PFSK-1 (cell line): ENCODE data around the gene ABTB1.

ENCODE experiments used
- POLR2AphosphoS5 ChIP-seq: IDR thresholded peaks from 2 replicates; pipeline ENCODE4 v1.6.1; 2012; ENCODE audit warnings: low read depth, mild to moderate bottlenecking, control low read depth, low read length, moderate library complexity
- REST ChIP-seq, 2 experiments: IDR thresholded peaks; 2 replicates each; pipeline versions ENCODE4 v1.6.1 to v1.8.0; 2011 to 2012; ENCODE audit warnings: low read depth in 2 of 2, low read length in 2 of 2, control low read depth in 1 of 2, inconsistent platforms in 1 of 2, mild to moderate bottlenecking in 1 of 2, moderate library complexity in 1 of 2; ENCODE audit not compliant: insufficient read depth in 1 of 2
- SIN3A ChIP-seq: IDR thresholded peaks from 2 replicates; pipeline ENCODE4 v1.6.1; 2012; ENCODE audit warnings: mild to moderate bottlenecking, low read length, moderate library complexity, borderline replicate concordance; ENCODE audit not compliant: insufficient read depth
- TAF1 ChIP-seq: IDR thresholded peaks from 2 replicates; pipeline ENCODE4 v1.6.1; 2012; ENCODE audit warnings: low read length, control low read depth, borderline replicate concordance; ENCODE audit not compliant: insufficient read depth

DNA sequence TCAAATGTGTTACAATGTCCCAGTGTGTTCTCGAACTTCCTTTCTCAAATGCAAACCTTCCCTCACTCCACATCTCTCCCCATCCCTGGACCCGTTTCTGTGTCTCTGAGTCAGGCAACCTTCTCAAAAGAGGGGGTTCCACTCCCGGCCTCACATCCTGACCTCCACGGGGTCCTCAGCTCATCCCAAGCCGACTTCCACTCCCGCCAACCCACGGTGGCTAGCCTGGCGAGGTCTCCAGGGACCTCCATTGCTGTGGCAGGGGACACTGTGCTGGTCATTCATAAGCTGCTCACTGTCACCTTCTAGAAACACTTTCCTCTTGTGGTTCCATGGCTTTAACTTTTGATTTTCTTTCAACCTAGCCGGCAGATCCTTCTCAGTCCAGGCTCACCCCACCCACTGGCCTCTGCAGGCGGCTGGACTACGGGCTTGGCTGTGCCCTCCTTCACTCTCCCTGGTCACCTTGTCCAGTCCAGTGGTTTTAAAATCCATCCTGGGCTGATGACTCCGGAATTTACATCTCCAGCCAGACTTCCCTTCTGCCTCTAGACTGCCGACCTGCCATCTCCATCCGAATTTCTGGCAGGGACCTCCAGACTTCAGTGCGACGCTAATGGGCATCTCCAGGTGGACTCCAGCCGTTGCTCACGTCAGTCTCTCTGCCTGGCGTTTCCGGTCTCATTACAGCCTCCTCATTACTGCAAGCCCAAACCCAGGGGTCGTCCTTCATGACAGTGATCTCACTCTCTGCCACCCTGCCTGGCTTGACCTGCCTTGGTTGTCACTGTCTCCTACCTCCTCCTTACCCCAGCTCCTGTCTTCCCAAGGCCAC lies 20.0 kb downstream of the ABTB1 start:
- TF ChIP-seq POLR2AphosphoS5 (no peak), REST (IDR thresholded peaks at IDR 0.05; ENCODE audit: insufficient read depth in 1 of 2, low read depth in 2 of 2, low read length in 2 of 2) (no peak), TAF1 (no peak), SIN3A (no peak)
